HG03342 (cell line): Measurements from ENCODE around the gene SLC47A1.
"Not testable (repeated sequence)": the region's sequence is repeated elsewhere in the genome, so short reads cannot be mapped to it uniquely, and the experiment has no call there.

Experiments
- ATAC-seq: cut with Tn5 transposase; IDR thresholded peaks from one replicate; pipeline ENCODE4 v1.9.1; 2021; ENCODE audit warnings: mild to moderate bottlenecking, moderate library complexity; ENCODE audit not compliant: unreplicated experiment

Gene SLC47A1

DNA sequence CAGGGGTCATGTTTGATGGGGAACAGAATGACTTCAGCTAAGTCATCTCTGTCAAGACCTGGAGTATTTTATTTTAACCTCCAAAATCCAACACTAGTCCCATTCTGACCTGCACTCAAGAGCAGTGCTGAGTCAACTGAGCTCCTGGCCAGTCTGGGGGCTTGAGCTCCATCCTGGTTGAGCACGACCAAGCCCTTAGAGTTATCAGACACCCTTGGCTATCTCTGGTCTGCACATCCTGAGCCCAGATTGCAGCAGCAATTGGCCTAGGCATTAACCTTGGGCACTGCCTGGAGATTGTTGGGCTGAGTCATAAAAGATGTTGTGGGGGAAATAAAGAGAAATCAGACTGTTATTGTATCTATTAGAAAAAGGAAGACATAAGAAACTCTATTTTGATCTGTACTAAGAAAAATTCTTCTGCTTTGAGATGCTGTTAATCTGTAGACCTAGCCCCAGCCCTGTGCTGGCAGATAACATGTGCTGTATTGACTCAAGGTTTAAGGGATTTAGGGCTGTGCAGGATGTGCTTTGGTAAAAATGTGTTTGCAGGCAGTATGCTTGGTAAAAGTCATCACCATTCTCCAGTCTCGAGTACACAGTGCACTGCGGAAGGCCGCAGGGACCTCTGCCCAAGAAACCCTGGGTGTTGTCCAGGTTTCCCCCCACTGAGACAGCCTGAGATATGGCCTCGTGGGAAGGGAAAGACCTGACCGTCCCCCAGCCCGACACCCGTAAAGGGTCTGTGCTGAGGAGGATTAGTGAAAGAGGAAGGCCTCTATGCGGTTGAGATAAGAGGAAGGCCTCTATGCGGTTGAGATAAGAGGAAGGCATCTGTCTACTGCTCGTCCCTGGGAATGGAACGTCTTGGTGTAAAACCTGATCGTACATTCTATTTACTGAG, 14.0 kb upstream of the SLC47A1 start:
- ATAC-seq = not testable (repeated sequence)

DNA sequence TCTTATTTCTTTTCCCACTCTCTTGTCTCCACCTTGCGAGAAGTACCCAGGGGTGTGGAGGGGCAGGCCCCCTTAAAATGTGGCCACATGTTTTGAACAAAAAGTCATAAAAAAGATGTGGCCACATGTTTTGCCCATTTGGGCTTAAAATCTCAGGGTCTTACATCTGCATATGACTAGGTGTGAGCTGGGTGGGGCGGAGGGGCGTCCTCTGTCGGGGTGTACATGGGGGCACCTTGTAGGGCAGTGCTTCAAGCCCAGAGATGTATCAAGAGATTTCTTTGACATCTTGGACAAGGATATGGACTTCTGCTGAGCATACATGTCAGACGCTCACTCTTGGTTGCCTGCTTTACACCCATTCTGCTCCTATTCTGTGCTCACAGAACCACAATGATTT, 13.0 kb upstream of the SLC47A1 start:
- no peak for ATAC-seq

DNA sequence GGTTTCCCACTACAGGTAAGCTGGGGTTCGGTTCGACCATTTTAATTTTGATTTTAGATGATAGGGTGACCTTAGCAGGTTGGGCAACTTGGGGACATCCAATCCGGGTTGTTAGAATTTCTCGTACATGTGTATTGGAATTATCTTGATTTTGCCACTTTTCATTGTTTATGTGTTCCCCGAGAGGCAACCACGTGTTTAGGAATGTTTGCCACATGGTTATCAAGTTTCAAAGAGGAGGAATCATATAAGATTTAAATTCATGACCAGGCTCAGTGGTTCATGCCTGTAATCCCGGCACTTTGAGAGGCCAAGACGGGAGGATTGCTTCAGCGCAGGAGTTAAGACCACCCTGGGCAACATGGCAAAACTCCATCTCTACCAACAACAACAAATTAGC, 10.0 kb upstream of the SLC47A1 start:
- ATAC-seq = no peak

DNA sequence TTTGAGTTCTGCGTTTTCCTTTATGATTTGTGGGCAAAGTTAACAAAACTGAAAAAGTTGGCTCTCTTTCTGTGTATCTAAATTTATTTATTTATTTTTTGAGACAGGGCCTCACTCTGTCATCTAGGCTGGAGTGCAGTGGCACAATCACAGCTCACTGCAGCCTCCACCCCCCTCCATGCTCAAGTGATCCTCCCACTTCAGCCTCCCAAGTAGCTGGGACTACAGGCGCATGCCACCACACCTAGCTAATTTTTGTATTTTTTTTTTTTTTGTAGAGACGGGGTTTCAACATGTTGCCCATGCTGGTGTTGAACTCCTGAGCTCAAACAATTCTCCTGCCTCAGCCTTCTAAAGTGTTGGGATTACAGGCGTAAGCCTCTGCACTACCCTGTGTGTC, 6.7 kb upstream of the SLC47A1 start:
- not testable (repeated sequence) for ATAC-seq

DNA sequence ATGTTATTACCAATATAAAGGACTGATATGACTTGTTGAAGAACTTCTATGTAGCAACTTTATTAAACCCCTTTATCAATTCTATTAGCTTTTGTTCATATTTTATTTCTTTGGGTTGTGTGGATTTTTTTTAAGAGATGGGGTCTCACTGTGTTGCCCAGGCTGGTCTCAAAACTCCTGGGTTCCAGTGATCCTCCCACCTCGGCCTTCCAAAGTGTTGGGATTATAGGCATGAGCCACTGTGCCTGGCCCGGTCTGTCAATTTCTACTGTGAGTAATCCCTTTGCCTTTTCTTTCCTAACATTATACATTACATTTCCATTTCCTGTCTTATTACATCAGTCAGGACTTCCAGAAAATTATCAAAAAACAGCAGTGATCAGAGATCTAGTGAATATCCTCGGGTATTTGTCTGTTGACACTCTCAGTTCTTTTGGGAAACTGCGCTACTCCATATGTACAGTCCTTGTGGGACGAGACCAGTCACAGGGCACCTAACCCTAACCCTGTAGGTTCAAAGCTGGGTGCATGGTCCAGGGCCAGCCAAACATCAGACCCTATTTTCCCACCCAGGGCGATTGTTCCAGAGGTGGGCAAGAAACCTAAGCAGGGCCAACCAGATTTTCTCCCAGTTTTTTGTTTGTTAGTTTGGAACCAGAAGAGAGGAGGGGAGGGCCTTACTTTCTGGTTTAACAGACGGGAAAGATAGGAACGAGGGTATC, 1.7 kb upstream of the SLC47A1 start:
- ATAC-seq = no peak

DNA sequence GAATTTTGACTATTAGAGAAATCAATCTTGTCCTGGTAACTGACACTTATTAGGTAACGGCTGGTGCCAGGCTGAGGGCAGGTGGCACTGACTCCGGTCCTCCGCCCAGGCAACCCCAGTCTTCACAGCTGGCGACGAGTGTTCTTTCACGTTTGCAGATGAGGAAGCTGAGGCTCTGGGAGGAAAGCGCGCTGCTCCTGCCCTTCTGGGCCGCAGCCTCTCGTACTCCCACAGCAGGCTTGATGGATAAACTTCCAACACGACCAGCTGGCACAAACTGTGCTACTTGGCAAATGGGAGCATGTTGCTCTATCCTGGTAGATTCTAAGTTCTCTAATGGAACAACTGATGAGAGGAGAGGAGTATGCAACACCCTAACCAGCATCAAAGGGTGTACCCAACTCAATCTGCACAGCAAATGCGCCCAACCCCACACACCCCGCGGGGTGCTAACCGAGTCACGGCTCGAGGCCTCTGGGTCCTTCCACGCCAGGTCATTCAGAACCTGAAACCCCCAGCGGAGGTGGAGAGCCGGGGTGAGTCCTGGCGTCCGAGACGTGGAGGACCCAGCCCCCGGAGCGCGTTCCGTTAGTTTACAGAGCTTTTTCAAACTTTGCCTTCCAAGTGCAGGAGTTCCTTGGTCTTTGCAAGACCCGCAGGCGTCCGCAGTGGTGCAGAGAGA, 477 bp upstream of the SLC47A1 start:
- no peak for ATAC-seq

DNA sequence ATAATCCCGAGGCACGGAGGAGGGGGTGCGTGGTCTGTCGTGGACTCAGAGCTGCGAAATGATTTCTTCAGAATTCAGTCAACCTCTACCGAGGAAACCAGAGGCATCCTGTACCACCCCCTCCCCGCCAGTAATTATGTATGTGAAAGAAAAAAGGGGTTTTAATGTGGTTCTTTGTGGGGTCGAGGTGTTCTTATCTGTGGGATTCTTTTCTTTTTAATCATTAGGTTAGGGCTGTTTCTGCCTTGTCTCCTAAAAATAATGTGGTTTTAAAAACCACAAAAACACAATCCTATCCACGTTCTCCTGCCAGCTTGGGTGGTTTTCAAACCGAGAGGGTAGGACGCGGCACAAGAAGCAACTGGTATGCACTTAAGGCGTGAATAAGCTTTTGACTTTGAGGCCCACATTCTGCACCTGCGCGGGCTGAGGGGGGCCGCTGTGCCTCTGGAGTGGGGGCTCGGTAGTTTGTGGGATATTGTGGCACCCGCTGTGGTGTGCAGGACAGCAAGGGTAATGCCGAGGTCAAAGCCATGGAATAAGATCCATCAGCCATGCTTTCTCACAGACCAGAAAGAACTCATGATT, 1.0 kb downstream of the SLC47A1 start:
- ATAC-seq = no peak

DNA sequence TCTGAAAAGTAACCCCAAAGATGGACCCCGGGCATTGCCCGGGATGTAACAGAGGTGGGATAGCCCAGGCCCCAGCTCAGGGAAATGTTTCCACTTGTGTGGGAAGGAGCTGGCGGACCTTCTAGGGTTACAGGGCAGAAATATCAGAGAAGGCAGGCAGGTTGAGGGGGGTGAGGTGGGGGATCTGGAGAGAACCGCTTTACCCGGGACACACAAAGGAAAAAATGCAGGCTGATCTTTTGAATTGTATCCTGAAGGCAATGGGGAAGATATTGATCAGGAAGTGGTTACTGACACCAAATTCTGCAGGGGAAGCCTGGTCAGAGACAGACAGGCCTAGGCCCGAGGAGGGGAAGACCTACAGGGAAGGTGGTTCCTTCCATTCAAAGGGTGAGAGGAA, 3.5 kb downstream of the SLC47A1 start:
- no peak for ATAC-seq

DNA sequence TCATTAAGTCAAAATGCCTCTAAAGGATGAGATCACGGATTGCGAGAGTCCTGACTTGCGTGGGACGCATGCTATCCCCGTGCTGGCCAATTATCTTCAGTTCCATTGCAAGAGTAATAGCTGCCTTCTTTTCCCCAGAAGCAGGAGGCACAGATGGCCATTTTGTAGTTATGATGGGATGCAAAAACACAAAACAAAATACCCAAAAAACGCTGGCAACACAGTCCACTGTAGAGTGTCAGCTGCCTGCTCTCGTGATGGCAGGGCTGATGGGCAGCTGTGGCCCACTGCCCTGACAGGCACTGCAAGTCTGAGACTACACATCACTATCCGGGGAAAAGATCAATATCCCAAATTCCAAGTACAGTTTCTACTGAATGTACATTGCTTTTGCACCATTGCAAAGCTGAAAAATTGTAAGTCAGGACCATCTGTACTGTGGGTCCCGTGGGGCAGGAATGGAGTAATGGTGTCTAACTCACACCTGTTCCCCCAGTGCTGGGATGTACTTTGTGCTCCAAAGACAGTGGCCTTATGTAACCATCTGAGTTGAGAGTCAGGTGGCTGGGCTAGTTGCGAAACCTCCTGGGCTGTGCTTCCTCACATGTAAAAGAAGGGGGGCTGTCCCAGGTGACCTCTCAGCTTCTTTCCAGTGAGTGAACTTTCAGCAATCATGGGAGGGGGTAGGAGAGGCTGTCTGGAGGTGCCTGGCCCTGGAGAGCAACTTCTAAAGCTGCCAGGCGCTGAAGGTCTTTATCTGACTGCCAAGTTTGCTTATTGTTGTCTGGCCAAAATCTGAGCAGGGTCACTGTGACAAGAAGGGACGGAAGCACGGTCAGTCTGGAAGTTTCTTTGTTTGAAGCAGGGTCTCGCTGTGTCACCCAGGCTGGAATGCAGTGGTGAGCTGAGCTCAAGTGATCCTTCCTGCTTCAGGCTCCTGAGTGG, 4.7 kb downstream of the SLC47A1 start:
- no peak for ATAC-seq

DNA sequence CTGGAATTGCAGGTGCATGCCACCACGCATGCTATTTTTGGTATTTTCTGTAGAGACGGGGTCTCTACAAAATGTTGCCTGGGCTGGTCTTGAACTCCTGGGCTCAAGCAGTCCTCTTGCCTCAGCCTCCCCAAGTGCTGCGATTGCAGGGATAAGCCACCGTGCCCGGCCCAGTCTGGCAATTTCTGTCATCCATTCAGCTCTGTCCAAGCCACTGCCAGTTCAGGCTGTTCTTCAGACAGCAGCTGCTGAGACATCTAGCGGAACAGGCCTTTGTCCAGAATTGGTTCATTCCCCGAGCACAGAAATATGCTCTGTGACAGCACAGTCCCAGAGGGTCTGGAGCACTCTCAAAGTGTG, 5.4 kb downstream of the SLC47A1 start:
- ATAC-seq = no peak

DNA sequence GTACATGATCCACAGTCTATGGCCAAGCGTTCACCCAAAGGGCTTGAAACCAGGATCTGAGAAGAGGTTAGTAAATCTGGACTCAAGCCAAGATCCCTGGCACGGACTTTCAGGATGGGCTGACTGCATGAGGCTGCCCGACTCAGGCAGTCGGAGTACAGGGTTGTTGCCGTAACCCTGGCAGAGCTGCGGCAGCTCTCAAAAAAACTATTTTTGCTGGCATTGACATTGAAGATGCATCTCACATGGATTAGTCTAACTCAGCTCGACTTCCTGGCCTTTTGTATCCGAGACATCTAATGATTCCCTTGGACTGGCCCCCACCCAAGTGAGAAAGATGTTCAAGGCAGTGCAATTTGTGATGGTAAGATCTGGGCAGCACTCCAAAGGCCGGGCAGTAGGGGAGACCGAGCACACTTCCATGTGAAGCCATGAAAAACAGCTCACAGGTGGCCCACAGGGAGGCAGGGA, 6.2 kb downstream of the SLC47A1 start:
- ATAC-seq = no peak

DNA sequence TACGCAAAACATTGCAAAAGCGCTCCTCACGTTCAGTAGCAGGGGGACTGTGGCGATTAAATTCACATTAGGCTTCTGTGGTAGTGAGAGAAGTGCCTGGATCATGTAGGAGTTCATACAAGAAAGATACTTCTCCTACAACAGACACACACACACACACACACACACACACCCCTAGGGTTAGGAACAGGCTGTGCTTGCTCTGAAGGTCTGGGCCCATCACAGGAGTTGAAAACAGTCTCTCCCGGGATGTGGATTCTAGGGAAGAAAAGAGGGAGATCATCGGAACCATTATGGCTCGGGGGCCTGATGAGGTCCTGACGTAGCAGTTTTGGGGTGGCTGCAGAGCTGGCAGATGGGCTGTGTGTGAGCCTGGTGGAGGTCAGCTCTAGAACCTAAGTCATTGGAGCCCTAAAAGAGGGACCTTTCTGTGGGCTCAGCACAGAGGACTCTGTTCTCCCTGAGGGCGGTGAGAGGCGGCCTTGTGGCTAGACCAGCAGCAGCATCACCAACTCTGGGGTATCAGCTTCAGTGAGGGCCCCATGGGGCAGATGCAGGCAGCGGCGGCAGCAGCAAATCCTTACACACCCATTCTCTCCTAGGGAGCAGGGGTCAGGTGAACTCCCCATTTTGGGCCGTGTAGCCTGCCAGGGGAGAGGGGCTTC, 7.2 kb downstream of the SLC47A1 start:
- ATAC-seq = no peak

DNA sequence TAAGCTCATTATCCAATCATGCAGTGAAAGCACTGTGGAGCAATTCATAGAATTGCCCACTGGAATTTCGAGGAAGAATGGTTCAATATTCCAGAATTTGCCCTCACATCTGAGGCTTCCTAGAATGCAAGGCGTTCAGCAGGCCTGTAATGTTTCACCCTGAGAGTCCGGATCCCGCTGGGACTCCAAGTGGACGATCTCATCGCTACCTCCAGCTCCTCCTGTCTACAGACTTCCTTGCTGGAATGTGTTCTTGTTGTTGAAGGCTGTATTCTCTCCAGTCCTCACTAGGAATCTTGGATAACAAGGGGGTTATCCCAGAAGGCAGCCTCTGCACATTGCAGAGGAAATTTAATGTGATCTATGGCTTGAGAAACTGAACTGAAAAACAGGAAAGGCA, 7.8 kb downstream of the SLC47A1 start:
- ATAC-seq = no peak

DNA sequence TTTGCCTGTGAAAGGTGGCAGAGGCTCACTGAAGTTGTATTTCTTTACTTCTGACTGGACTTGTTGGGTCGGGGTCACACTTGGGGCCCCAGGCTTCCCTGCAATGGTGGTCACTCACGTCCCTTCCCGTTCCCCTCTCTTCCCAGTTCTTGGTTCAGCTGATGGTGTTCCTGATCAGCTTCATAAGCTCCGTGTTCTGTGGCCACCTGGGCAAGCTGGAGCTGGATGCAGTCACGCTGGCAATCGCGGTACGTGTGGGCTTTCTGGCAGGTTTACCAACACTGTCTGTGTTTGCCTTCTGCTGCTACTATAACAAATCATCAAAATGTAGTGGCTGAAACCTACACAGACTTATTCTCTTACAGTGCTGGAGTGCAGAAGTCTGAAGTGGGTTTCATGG, 8.6 kb downstream of the SLC47A1 start:
- ATAC-seq = no peak

DNA sequence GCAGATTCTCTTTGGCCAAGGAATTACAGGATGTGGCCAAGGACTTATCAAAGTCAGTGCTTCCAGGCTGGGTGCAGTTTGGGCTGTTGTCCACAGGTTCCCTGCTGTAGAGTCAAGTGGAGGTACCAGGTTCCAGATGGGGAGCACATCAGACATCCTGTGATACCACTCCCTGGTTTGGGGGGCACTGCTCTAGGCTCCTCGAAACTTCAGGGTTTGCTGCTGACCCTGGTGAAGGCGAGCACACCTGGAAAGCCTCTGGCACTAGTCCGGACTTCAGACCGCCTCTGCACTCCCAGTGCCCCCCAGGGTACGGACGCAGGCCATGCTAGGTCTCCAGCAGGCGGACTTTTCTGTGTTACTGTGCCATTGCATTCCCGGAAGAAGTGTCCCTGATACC, 10.7 kb downstream of the SLC47A1 start:
- ATAC-seq = no peak

DNA sequence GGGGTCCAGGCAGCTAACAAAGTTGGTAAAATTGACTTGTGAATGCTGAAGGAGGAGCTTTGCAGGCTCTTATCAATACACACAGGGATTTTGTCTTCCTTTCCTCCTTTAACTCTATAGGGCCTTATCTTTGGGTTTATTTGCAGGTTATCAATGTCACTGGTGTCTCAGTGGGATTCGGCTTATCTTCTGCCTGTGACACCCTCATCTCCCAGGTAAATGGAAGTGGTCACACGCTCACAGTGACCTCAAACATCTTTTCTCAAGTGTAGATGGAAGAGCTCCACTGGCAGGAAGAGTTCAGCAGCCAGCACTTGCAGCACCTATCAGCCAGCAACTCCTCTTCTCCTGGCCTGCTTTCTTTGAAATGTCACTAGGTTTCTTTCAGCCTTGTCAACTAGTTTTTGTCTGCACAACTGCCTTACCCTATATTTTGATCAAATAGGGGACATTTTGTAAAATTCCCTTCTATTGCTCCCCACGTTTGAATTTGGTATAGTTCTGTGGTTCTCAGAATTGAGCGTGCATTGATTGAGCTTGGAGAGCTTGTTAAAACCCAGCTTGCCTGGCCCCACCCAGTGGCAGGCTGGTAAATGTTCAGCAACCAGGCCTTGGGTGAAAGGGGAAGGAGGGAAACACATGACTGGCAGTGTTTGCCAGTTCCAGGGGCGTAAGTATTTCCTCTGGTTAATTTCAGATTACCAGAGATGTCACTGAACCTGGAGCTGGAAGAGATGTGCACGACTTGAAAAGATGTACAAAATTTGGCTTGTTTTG, 12.8 kb downstream of the SLC47A1 start:
- ATAC-seq = no peak

DNA sequence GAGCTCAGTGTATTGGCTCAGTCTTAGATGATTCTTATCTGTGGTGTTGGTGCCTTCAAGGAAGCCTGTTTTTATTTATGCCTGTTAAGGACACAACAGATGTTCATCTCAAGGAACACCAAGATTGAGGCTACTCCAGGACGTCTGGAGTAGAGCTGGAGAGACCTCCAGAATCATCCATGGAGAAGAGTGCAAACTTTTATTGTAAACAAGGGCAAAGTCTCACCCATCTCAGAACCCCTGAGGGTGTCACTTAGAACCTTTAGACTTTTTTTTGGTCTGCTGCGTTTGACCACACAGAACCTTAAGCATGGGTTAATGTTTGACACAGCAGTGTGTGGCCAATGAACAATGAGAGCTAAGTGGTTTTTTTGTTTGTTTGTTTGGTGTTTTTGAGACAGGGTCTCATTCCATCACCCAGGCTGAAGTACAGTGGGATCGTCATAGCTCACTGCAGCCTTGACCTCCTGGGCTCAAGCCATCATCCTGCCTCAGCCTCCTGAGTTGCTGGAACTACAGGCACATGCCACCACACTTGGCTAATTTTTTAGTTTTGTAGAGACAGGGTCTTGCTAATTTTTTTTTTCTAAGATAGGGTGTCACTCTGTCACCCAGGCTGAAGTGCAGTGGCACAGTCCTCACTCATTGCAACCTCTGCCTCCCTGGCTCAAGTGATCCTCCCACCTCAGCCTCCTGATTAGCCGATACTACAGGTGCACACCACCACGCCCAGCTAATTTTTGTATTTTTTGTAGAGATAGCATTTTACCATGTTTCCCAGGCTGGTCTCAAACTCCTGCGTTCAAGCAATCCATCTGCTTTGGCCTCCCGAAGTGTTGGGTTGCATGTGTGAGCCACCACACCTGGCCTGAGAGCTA, 16.3 kb downstream of the SLC47A1 start:
- ATAC-seq = no peak

DNA sequence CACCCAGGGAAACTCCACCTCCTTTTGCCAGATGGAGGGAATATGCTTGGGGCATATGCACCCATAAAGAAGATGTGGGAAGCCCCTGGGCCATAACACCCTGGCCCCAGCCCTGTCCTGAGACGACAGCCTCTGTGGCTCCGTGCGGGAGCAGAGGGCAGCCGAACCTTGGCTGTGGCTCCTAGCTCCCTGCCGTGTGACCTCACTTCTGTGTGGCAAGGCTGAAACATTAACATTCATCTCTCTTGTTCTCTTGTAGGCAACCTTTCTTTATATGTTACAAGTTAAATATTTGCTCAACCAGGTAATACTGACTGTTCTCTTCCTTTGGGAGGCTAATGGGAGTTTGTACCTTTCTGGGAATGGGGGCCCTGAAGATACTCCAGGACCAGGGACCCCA, 17.5 kb downstream of the SLC47A1 start:
- ATAC-seq = no peak
